ENCODE data around the gene PDE4B. TPM values are rescaled to one million over a fixed set of nuclear protein-coding genes. Genes with fewer than 3 reads are reported as not detected.

The PDE4B gene
- total and polyA plus RNA-seq, 2 of the 13 experiments (the other 11 are each of a cell fraction or from before 2014, with no cell fraction given): not detected

DNA sequence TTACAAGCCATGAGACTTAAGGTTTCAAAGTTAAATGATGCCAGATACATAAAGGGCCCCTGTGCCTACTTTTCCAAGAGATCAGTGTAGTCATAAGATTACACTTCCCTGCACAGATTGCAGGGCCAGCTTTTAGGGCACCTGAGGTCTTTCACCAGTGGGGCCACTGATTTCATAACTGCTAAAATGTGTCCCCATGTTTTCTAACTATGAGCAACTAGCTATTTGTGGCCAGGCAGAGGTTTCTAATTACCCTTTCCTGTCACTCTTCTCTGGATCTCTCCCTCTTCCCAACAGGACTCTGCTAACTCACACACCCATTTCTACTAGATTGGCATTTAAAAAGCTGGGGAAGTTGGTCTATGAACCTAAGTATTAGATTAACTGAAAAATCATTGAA is 534.2 kb downstream of the PDE4B start:
- in situ Hi-C loops (cut with HindIII; ENCODE audit: extremely low pct_ligation_motif_present, low pct_unique_long_range_greater_than_20kb) (no loop called here), intact Hi-C loops (cut with micrococcal nuclease; ENCODE audit: unreplicated experiment) (no loop called here)
- DNase-seq (ENCODE audit: low spot score) (no peak), ATAC-seq (no peak), FAIRE-seq (no peak)
- CTCF ChIA-PET (ENCODE audit: low intra/inter-chr PET ratio, low total read pairs): no interaction called here
- no peak for TF ChIP-seq DMAP1 (CRISPR knock-in tag; IDR thresholded peaks at IDR 0.05)
- TF ChIP-seq CENPT (CRISPR knock-in tag; IDR thresholded peaks at IDR 0.05; ENCODE audit: low read depth): no peak
- no peak for TF ChIP-seq ZFAT (CRISPR knock-in tag; conservative IDR thresholded peaks at IDR 0.05)
- TF ChIP-seq KLF12 (CRISPR knock-in tag; IDR thresholded peaks at IDR 0.05; ENCODE audit: borderline replicate concordance): no peak
- no peak for TF ChIP-seq ZNF772 (CRISPR knock-in tag; IDR thresholded peaks at IDR 0.05)
- no peak for TF ChIP-seq DPF2 (CRISPR knock-in tag; IDR thresholded peaks at IDR 0.05; ENCODE audit: borderline replicate concordance, low read depth)
- no peak for TF ChIP-seq FOXK1 (CRISPR knock-in tag; IDR thresholded peaks at IDR 0.05; ENCODE audit: borderline replicate concordance, low read depth)
- no peak for TF ChIP-seq ZNF432 (CRISPR knock-in tag; IDR thresholded peaks at IDR 0.05; ENCODE audit: borderline replicate concordance)
- TF ChIP-seq, protein P1, sequence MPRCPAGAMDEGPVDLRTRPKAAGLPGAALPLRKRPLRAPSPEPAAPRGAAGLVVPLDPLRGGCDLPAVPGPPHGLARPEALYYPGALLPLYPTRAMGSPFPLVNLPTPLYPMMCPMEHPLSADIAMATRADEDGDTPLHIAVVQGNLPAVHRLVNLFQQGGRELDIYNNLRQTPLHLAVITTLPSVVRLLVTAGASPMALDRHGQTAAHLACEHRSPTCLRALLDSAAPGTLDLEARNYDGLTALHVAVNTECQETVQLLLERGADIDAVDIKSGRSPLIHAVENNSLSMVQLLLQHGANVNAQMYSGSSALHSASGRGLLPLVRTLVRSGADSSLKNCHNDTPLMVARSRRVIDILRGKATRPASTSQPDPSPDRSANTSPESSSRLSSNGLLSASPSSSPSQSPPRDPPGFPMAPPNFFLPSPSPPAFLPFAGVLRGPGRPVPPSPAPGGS (CRISPR knock-in tag; IDR thresholded peaks at IDR 0.05): no peak
- no peak for TF ChIP-seq HDAC1 (CRISPR knock-in tag; IDR thresholded peaks at IDR 0.05)
- no peak for TF ChIP-seq ZSCAN12 (CRISPR knock-in tag; IDR thresholded peaks at IDR 0.05)
- TF ChIP-seq CC2D1A (CRISPR knock-in tag; IDR thresholded peaks at IDR 0.05): no peak
- no peak for TF ChIP-seq ZNF292 (CRISPR knock-in tag; IDR thresholded peaks at IDR 0.05; ENCODE audit: borderline replicate concordance, low read depth)
- TF ChIP-seq ZNF235 (CRISPR knock-in tag; IDR thresholded peaks at IDR 0.05; ENCODE audit: borderline replicate concordance): no peak
- no peak for TF ChIP-seq ELF3 (CRISPR knock-in tag; IDR thresholded peaks at IDR 0.05)
- no peak for TF ChIP-seq AGO2 (optimal IDR thresholded peaks at IDR 0.05; ENCODE audit: low read depth, low read length)
- TF ChIP-seq, protein P2, sequence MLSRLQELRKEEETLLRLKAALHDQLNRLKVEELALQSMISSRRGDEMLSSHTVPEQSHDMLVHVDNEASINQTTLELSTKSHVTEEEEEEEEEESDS (CRISPR knock-in tag; IDR thresholded peaks at IDR 0.05; ENCODE audit: borderline replicate concordance): no peak
- no peak for TF ChIP-seq RNF2 (conservative IDR thresholded peaks at IDR 0.05; ENCODE audit: low read depth)
- TF ChIP-seq ZBTB8A (CRISPR knock-in tag; IDR thresholded peaks at IDR 0.05; ENCODE audit: borderline replicate concordance, low read depth): no peak
- TF ChIP-seq ZMYM4 (CRISPR knock-in tag; IDR thresholded peaks at IDR 0.05): no peak
- H3K27ac ChIP-seq (ENCODE audit: extremely low read length, insufficient read depth, low read length): no peak overlapping the region
- no peak overlapping the region for H3K4me2 ChIP-seq (ENCODE audit: low read depth, low read length)
- POLR2A ChIA-PET: no interaction called here
- no peaks in the 10 kb centered on the region for H3K36me3 ChIP-seq (replicated peaks in 1 of 2; ENCODE audit: control insufficient read depth in 1 of 2, insufficient read depth in 2 of 2, low read length in 2 of 2)
- no peak overlapping the region for H3K9ac ChIP-seq (ENCODE audit: insufficient read depth, low read depth, low read length)
- no peaks in the 10 kb centered on the region for H3K79me2 ChIP-seq (ENCODE audit: insufficient read depth, low read length)
- no peak overlapping the region for H3K4me3 ChIP-seq (replicated peaks in 1 of 3; ENCODE audit: insufficient read depth in 1 of 3, low read depth in 2 of 3, low read length in 3 of 3)
- no peak overlapping the region for H2AFZ ChIP-seq (ENCODE audit: low read length)
- BruUV-seq (replicated peaks): no TSS peak
- no peaks in the 10 kb centered on the region for H3K4me1 ChIP-seq (ENCODE audit: insufficient read depth, low read length)
- H3K9me3 ChIP-seq (ENCODE audit: low read length): no peaks in the 10 kb centered on the region
- no peaks in the 10 kb centered on the region for H4K20me1 ChIP-seq (ENCODE audit: insufficient read depth, low read length)
- H3K27me3 ChIP-seq (ENCODE audit: control insufficient read depth in 1 of 2, insufficient read depth in 2 of 2, low read length in 2 of 2): no peaks in the 10 kb centered on the region; a peak in 1 of 5 replicates

All from HepG2 (cell line).